ENCODE measurements around the gene GTF3C5.

Gene GTF3C5

DNA sequence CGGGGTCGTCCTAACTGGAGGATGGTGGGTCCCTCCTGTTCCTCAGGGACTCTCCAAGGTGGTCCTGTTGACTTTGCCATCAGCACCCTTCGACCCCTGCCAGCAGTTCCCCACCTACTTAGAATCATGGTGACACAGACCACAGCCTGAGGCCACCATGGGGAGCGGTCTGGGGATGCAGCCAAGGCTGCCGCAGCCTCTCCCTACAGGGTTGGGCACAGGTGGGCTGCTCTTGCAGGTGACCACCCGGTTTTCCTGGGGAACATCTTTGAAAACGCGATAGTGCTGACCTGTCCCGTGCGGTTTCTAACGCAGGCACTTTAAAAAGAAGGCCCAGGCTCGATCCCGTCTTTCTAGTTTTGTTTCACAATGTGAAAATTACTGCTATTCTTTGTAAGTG, 18.2 kb downstream of the GTF3C5 start:
- Histone ChIP-seq H2BK120ac (ENCODE audit: low read depth, low read length) (no peak overlapping the region), H3K36me3 (ENCODE audit: control insufficient read depth, insufficient read depth, low read length) (peaks cover 15% of the 10 kb centered on the region), H3K18ac (ENCODE audit: low read length) (no peak overlapping the region), H3K9ac (ENCODE audit: low read length) (no peak overlapping the region), H3K4ac (ENCODE audit: low read depth, low read length) (no peak overlapping the region), H3K79me2 (ENCODE audit: control insufficient read depth, insufficient read depth, low read length) (no peaks in the 10 kb centered on the region), H3K27me3 (ENCODE audit: insufficient read depth, low read length, poor library complexity) (no peaks in the 10 kb centered on the region), H3K23ac (ENCODE audit: low read length) (no peak overlapping the region), H2AK5ac (ENCODE audit: low read length) (no peak overlapping the region), H3K4me3 (ENCODE audit: low read length) (no peak overlapping the region), H2BK15ac (replicated peaks; ENCODE audit: low read depth) (no peak overlapping the region), H3K56ac (ENCODE audit: low read length) (no peak overlapping the region), H4K8ac (ENCODE audit: low read depth, low read length) (no peak overlapping the region), H3K4me2 (ENCODE audit: low read length) (no peak overlapping the region), H3K4me1 (ENCODE audit: control insufficient read depth, low read depth, low read length) (no peaks in the 10 kb centered on the region), H2BK5ac (ENCODE audit: low read length) (no peak overlapping the region), H3K79me1 (ENCODE audit: low read length) (no peaks in the 10 kb centered on the region), H3K27ac (ENCODE audit: low read depth, low read length) (no peak overlapping the region), H4K5ac (ENCODE audit: low read length) (no peak overlapping the region)
- DNase-seq = no peak
- no CpG with 5 or more reads among the region's 13 CpGs for WGBS (ENCODE audit: extremely low coverage, insufficient coverage, low lambda C conversion rate)

DNA sequence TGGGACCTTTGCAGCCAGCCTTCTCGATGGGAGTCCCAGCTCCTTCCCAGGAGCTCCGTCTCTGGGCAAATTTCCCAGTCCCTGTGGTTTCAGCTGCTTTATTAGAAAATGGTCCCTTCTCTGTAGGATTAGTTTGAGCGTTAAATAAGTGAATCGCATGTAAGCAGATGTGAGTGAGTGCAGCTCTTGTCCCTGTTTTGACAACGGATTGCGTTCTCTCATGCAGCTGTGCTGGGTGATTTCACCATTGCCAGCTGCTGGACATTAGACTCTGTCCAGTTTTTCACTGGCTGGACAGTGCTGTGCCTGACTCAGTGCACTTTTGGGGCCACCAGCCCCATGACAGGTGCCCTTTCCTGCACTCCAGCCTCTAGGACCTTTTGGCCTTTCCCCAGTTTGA, 19.3 kb downstream of the GTF3C5 start:
- peaks cover 12% of the 10 kb centered on the region for H3K36me3 ChIP-seq (ENCODE audit: control insufficient read depth, insufficient read depth, low read length)

GRCh38 chr9:133050781-133051180, 20.0 kb downstream of the GTF3C5 start:
- no peak overlapping the region for H3K23ac ChIP-seq (ENCODE audit: low read length)
- no peak overlapping the region for H4K5ac ChIP-seq (ENCODE audit: low read length)
- peaks cover 10% of the 10 kb centered on the region for H3K36me3 ChIP-seq (ENCODE audit: control insufficient read depth, insufficient read depth, low read length)
- no peak overlapping the region for H3K18ac ChIP-seq (ENCODE audit: low read length)
- H2BK5ac ChIP-seq (ENCODE audit: low read length) = no peak overlapping the region
- H3K27me3 ChIP-seq (ENCODE audit: insufficient read depth, low read length, poor library complexity) = no peaks in the 10 kb centered on the region
- no peak overlapping the region for H2BK15ac ChIP-seq (replicated peaks; ENCODE audit: low read depth)
- no peak overlapping the region for H3K4me2 ChIP-seq (ENCODE audit: low read length)
- no peak overlapping the region for H2BK120ac ChIP-seq (ENCODE audit: low read depth, low read length)
- H4K8ac ChIP-seq (ENCODE audit: low read depth, low read length) = no peak overlapping the region
- no peak overlapping the region for H2AK5ac ChIP-seq (ENCODE audit: low read length)
- no peak overlapping the region for H3K4me3 ChIP-seq (ENCODE audit: low read length)
- no peak for DNase-seq
- H3K27ac ChIP-seq (ENCODE audit: low read depth, low read length) = no peak overlapping the region
- no peak overlapping the region for H3K4ac ChIP-seq (ENCODE audit: low read depth, low read length)
- no CpG with 5 or more reads among the region's 10 CpGs for WGBS (ENCODE audit: extremely low coverage, insufficient coverage, low lambda C conversion rate)
- no peaks in the 10 kb centered on the region for H3K79me1 ChIP-seq (ENCODE audit: low read length)
- no peaks in the 10 kb centered on the region for H3K79me2 ChIP-seq (ENCODE audit: control insufficient read depth, insufficient read depth, low read length)
- no peaks in the 10 kb centered on the region for H3K4me1 ChIP-seq (ENCODE audit: control insufficient read depth, low read depth, low read length)
- no peak overlapping the region for H3K56ac ChIP-seq (ENCODE audit: low read length)
- no peak overlapping the region for H3K9ac ChIP-seq (ENCODE audit: low read length)

More for the DNA sequence above, 19.3 kb downstream of the GTF3C5 start:
- H3K4me2 ChIP-seq (ENCODE audit: low read length) = no peak overlapping the region
- DNase-seq = no peak
- H2BK5ac ChIP-seq (ENCODE audit: low read length) = no peak overlapping the region
- no peak overlapping the region for H3K9ac ChIP-seq (ENCODE audit: low read length)
- no peak overlapping the region for H3K23ac ChIP-seq (ENCODE audit: low read length)
- no peaks in the 10 kb centered on the region for H3K79me2 ChIP-seq (ENCODE audit: control insufficient read depth, insufficient read depth, low read length)
- H3K27ac ChIP-seq (ENCODE audit: low read depth, low read length) = no peak overlapping the region
- H2BK120ac ChIP-seq (ENCODE audit: low read depth, low read length) = no peak overlapping the region
- no peaks in the 10 kb centered on the region for H3K4me1 ChIP-seq (ENCODE audit: control insufficient read depth, low read depth, low read length)
- no peak overlapping the region for H2AK5ac ChIP-seq (ENCODE audit: low read length)
- no peak overlapping the region for H3K56ac ChIP-seq (ENCODE audit: low read length)
- no peak overlapping the region for H2BK15ac ChIP-seq (replicated peaks; ENCODE audit: low read depth)
- H4K8ac ChIP-seq (ENCODE audit: low read depth, low read length) = no peak overlapping the region
- no peak overlapping the region for H4K5ac ChIP-seq (ENCODE audit: low read length)
- H3K18ac ChIP-seq (ENCODE audit: low read length) = no peak overlapping the region
- no peak overlapping the region for H3K4me3 ChIP-seq (ENCODE audit: low read length)
- no CpG with 5 or more reads among the region's 6 CpGs for WGBS (ENCODE audit: extremely low coverage, insufficient coverage, low lambda C conversion rate)
- no peaks in the 10 kb centered on the region for H3K79me1 ChIP-seq (ENCODE audit: low read length)
- H3K4ac ChIP-seq (ENCODE audit: low read depth, low read length) = no peak overlapping the region
- H3K27me3 ChIP-seq (ENCODE audit: insufficient read depth, low read length, poor library complexity) = no peaks in the 10 kb centered on the region

DNA sequence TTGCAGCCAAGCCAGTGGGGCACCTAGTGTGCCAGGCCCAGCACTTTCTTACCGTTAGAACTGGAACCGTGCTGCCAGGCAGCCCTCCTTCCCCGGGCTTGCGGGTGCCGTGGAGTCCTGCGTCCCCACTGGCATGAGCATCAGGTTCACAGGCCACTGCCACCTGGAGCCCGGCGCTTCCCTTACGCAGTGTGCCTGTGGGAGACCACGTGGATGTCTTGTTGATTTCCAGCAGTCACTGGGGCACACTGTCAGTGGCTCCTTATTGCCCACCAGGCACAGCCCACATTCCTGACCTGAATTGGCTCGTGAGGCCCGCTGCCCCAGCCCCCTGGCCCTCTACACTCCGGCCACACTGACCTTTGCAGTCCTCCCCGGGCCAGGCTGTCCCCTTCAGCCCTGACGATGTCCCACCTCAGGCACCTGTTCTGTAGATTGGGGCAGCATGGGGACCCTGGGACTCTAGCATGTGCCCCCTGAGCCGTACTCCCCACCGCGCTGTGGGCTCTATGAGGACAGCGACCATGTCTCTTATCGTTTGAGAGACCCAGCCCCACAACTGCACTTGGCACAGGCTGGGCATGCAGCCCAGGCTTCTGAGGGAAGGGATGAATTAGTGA, 20.6 kb downstream of the GTF3C5 start:
- DNase-seq = no peak
- Histone ChIP-seq H2BK5ac (ENCODE audit: low read length) (no peak overlapping the region), H2BK120ac (ENCODE audit: low read depth, low read length) (no peak overlapping the region), H3K56ac (ENCODE audit: low read length) (no peak overlapping the region), H3K4me1 (ENCODE audit: control insufficient read depth, low read depth, low read length) (no peaks in the 10 kb centered on the region), H3K23ac (ENCODE audit: low read length) (no peak overlapping the region), H3K36me3 (ENCODE audit: control insufficient read depth, insufficient read depth, low read length) (peaks cover 10% of the 10 kb centered on the region), H3K4me2 (ENCODE audit: low read length) (no peak overlapping the region), H2BK15ac (replicated peaks; ENCODE audit: low read depth) (no peak overlapping the region), H3K27ac (ENCODE audit: low read depth, low read length) (no peak overlapping the region), H3K4ac (ENCODE audit: low read depth, low read length) (no peak overlapping the region), H3K79me1 (ENCODE audit: low read length) (no peaks in the 10 kb centered on the region), H3K9ac (ENCODE audit: low read length) (no peak overlapping the region), H4K5ac (ENCODE audit: low read length) (no peak overlapping the region), H3K4me3 (ENCODE audit: low read length) (no peak overlapping the region), H3K27me3 (ENCODE audit: insufficient read depth, low read length, poor library complexity) (no peaks in the 10 kb centered on the region), H3K79me2 (ENCODE audit: control insufficient read depth, insufficient read depth, low read length) (no peaks in the 10 kb centered on the region), H4K8ac (ENCODE audit: low read depth, low read length) (no peak overlapping the region), H3K18ac (ENCODE audit: low read length) (no peak overlapping the region), H2AK5ac (ENCODE audit: low read length) (no peak overlapping the region)
- WGBS (ENCODE audit: extremely low coverage, insufficient coverage, low lambda C conversion rate) = no CpG with 5 or more reads among the region's 20 CpGs

- Histone ChIP-seq H3K23ac (ENCODE audit: low read length) (no peak overlapping the region), H3K79me2 (ENCODE audit: control insufficient read depth, insufficient read depth, low read length) (no peaks in the 10 kb centered on the region), H3K18ac (ENCODE audit: low read length) (no peak overlapping the region), H2AK5ac (ENCODE audit: low read length) (no peak overlapping the region), H3K4me1 (ENCODE audit: control insufficient read depth, low read depth, low read length) (no peaks in the 10 kb centered on the region), H3K27ac (ENCODE audit: low read depth, low read length) (no peak overlapping the region), H3K27me3 (ENCODE audit: insufficient read depth, low read length, poor library complexity) (no peaks in the 10 kb centered on the region), H3K4me2 (ENCODE audit: low read length) (no peak overlapping the region), H2BK5ac (ENCODE audit: low read length) (no peak overlapping the region), H3K4ac (ENCODE audit: low read depth, low read length) (no peak overlapping the region), H2BK120ac (ENCODE audit: low read depth, low read length) (no peak overlapping the region), H3K36me3 (ENCODE audit: control insufficient read depth, insufficient read depth, low read length) (peaks cover 11% of the 10 kb centered on the region), H4K8ac (ENCODE audit: low read depth, low read length) (no peak overlapping the region), H3K9ac (ENCODE audit: low read length) (no peak overlapping the region), H4K5ac (ENCODE audit: low read length) (no peak overlapping the region), H3K79me1 (ENCODE audit: low read length) (no peaks in the 10 kb centered on the region), H3K4me3 (ENCODE audit: low read length) (no peak overlapping the region), H3K56ac (ENCODE audit: low read length) (no peak overlapping the region), H2BK15ac (replicated peaks; ENCODE audit: low read depth) (no peak overlapping the region)
- no CpG with 5 or more reads among the region's 9 CpGs for WGBS (ENCODE audit: extremely low coverage, insufficient coverage, low lambda C conversion rate)
- no peak for DNase-seq
These were observed 21.3 kb downstream of the GTF3C5 start for GRCh38 chr9:133051966-133052539.

Data from mesendoderm (in vitro differentiated cells).